KG1 (cell line): Measurements from ENCODE around the gene C16orf95.
"Not testable (repeated sequence)": the region's sequence is repeated elsewhere in the genome, so short reads cannot be mapped to it uniquely, and the experiment has no call there.

Source experiments
- DNase-seq: peaks from one replicate; lab custom pipeline; 2025; lab: John Stamatoyannopoulos, UW

C16orf95 gene

GRCh38 chr16:87346517-87347060 lies 29.4 kb upstream of the C16orf95 start:
- no peak for DNase-seq

GRCh38 chr16:87345726-87346424 lies 28.7 kb upstream of the C16orf95 start:
- no peak for DNase-seq

DNA sequence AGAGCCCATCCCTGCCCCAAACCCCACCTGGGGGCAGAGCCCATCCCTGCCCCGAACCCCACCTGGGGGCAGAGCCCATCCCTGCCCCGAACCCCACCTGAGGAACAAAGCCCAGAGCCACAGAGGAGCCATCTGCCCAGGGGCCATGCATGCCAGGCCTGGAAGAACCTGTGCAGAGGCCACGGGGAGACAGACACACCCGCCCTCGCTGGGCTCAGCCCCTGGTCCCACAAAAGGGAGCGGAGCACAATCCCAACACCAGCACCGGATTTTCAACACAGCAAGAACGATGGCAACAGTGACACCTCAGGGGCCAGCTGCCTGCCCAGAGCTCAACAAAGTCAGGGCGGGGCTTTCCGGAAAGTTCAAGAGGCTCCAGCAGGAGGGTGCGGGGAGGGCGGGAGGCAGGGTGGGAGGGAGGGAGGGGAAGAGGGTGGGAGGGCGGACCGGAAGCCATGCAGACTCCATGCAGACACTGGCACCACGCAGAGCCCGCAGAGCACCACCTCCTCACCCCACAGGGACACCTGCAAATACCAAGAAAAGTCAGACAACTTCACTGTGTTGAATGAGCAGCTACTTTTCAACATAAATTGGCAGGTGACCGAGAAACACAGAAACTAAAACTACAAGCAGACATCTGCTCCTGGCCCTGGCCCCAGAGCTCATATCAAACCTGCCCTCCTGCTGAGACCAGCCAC lies 27.9 kb upstream of the C16orf95 start:
- no peak for DNase-seq

DNA sequence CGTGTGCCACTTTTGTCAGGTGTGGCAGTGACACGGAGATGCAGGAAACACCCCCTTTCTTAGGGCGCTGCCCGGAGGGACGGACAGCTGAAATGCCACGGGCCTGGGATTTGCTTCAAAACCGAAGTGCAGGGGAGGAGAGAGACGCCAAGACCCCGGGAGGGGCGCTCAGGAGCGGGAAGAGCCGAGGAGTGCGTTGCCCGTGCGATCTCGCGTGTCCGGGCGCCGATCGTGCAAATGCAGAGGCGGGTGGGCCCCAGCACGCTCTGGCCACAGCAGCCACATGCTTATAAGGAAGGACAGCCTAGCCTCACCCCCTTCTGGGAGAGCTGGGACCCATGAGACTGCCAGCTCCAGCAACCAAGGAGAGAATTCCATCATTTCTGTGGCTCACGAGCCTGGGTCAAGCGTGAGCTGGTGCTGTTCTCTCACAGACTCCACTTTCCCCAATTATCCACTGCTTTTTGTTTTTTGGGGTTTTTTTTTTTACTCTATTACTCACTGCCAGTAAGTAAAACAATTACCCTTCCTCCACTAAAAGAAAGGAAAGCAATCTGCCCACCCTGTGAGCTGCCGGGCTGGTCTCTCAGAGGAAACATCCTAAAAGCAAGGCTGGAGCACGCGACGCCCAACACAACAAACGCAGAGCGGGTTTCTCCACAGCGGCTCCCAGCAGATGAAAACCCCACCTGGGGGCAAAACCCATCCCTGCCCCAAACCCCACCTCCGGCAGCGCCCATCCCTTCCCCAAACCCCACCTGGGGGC lies 27.2 kb upstream of the C16orf95 start:
- DNase-seq = no peak

DNA sequence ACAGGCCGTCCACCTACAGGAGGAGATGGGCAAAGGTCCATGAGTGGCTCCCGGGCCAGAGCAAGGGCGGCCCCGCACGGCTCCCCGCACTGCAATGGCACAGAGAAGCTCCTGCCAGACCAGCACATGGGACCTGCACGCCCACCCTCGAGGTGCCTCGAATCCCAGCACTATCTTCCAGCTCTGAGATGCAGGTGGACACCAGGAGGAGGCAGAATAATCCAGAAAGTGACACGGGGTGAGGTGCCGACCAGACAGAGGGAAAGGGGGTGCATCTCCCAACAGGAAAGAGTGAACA lies 26.5 kb upstream of the C16orf95 start:
- no peak for DNase-seq

- DNase-seq = no peak
Measured at GRCh38 chr16:87342978-87343752, 26.0 kb upstream of the C16orf95 start.

DNA sequence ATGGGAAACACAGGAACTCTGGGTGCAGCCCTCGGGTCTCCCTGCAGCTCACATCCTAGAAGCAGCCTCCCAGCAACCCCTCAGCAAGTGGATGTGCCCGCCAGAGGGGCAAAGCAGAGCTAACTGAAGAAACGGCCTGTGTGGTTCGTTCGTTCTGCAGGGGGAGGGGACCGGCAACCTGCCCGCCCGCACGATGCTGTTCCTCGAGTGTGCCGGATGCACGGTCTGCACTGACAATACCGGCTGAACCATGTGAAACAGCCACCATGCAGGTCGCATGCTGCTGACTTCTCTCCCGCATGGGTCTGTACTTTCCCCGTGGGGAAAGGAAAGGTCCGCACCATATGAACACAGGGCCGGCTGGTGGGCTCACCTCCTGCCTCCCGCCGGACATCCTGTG lies 25.3 kb upstream of the C16orf95 start:
- DNase-seq = no peak

GRCh38 chr16:87340198-87340597 lies 23.0 kb upstream of the C16orf95 start:
- DNase-seq = no peak

GRCh38 chr16:87339724-87340105 lies 22.5 kb upstream of the C16orf95 start:
- DNase-seq = not testable (repeated sequence)

DNA sequence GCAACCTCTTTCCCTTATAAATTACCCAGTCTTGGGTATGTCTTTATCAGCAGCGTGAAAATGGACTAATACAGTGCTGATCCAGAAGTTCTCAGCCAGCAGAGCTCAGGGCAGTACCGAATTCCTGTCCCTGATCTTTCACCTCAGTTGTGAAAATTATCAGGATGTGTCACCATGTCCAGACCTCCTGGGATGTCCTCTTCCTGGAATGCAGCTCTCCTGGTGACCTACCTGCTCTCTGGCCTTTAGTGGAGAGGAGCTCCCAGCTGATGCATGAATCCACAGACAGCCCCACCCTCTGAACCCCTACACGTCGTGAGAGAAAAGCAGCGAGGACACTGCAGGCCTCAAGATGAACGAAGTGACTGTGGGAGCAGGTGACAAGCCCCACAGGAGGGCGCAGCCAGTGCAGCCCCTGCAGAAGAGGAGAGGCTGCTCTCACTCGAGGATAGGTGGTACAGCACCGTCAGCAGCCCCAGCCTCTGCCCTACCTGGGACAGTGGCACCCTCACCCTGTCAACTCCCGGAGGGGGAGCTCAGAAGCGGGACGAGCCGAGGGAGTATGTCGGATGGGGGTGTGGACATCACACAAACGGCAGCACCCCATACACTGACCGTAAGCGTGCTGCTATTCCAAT lies 22.0 kb upstream of the C16orf95 start:
- DNase-seq = no peak

DNA sequence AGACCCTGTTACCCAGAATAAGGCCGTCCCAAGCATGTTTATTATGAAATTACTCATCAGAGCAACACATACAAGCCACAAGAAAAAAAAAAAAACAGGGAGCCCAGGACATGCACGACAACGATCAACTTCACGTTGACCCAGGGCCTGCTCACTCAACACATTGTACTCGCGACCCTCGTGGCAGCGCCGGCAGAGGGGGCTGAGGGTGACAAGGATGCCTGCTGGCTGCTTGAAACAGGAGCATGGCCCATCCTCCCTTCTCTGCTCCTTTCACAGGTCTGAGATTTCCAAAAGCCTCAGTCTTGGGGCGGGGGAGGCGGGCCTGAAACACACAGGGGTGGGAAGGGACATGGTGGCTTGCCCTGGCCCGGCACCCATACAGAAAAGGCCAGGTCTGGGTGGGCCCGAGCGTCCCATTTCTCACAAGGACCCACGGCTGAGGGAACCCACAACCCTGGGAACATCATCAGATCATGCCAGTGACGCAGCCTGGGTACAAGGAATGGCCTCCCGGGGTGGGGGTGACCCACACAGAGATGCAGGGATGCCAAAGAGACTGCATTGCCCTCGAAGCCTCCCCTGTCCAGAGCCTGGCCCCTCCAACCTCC lies 21.1 kb upstream of the C16orf95 start:
- no peak for DNase-seq

- no peak for DNase-seq
Measured at GRCh38 chr16:87337262-87337771, 20.1 kb upstream of the C16orf95 start.

DNA sequence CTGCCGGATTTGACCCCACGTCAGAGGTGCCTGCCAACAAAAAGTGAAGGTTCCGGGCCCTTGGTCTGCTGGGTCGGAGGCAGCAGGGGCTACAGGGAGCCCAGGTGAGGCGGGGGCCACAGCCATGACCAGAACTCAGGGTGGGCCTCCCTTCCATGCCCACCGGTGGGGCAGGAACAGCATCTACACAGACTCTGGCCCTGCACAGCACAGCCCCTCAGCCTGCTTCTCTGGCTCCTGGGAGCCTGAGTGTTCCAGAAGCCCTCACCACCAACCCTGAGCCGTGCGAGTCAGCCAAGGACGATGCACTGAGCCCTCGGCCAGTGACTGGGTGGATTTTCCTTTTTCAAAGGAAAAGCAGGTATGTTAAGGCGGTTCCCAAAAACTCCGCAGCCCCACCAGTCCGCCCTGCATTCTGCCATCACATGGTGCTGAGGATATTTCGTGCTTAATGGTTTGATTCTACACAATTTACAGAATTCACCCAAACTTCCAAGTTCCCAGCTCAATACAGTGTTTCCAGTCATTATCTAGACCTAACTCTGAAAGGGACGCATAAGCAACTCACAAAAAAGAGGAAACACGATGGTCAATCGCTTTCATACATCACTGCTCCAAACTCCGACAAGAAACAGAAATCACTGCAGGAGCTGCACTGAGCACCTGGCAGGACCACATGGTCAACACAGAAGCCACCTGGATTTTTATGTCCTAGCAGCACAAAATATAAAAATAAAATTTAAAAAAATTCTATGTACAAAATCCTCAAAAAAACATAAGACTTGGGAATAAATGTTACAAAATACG lies 19.4 kb upstream of the C16orf95 start:
- no peak for DNase-seq

DNA sequence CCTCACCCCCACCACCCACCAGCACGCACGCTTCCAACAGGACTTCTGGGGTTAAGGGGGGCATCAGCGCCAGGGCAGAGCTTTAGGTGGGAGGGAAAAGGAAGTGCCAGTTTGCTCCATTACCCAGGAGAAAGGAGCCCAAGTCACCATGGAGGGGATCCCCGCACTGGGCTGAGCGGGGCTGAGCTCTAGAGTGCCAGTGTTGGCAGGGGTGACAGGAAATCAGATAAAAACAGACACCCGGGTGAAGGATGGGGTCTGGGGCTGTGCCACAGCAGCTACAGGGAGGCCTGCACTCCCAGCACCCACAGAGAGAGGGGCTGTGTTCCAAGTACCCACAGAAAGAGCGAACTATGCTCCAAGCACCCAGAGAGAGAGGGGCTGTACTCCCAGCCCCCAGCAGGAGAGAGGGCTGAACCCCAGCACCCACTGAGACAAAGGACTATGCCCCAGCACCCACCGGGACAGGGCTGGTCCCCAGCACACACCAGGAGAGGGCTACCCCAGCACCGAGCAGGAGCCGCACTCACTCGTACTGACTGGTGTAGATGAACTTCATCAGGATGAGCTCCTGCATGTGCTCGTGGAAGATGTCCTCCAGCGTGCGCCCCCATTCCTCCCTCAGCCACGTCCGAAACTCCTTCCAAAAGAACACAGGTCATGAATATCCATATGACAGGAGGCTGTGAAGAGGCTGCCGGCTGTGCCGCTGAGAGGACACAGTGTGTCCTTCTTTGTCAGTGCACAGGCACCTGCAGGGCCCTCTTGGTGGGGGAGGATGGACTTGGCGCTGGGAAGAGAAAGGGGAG lies 18.6 kb upstream of the C16orf95 start:
- DNase-seq = no peak

- DNase-seq = no peak
Measured at GRCh38 chr16:87334651-87335624, 17.7 kb upstream of the C16orf95 start.

DNA sequence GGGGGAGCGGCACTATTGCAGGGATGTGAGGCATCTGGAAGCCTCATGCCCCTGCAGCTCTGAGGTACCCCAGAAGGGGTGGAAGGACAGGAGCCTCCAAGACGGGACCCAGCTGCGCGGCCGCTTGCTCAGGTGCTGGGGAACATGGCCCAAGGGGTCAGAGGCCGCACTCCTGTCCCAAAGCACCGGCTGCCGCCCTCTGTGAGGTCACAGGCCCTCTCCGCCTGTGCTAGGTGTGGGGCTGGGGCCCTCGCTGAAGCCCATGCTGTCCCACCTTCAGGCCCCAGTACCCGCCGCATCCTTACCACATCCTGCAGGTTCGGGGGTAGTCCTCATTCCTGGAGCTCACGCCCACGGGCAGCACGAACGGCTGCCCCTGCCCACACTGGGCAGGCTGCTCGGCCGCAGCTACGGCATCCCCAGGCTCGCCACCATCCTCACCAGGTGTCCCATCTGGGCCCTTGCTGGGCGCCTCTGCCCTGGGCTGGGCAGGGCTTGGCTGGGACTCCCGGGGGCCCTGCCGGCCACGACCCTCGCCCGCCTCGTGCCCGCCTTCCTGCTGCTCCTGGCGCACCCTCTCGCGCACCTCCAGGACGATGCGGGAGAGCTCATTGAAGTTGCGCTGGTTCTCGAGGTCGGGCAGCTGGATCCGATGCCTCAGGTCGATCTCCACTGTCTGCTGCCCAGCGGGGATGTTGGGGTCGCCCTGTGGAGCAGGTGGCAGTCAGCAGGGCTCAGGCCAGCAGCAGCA lies 16.6 kb upstream of the C16orf95 start:
- no peak for DNase-seq

DNA sequence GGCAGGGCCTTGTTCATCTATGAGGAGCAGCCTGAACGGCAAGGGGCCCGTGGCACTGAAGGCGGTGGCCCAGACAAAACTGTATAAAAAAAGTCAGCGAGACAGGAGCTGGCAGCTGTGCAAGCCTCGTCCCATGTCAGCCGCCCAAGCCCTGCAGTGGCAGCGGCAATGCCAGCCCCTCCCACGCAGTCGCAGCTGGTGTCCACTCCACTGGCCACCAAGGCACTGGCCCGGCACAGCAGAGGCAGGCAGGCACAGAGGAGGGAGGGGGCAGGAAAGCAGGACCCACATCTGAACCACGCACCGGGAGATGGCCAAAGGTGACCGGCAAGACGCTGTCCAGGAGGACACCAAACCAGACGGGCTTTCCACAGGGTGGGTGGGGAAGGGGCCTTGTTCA lies 15.9 kb upstream of the C16orf95 start:
- no peak for DNase-seq
